Measurements from ENCODE around the gene GJC1. TPM values are rescaled to one million over a fixed set of nuclear protein-coding genes. Genes with fewer than 3 reads are reported as not detected.

The GJC1 gene
- total RNA-seq, 1 experiment from 2014 or later = 119 TPM

DNA sequence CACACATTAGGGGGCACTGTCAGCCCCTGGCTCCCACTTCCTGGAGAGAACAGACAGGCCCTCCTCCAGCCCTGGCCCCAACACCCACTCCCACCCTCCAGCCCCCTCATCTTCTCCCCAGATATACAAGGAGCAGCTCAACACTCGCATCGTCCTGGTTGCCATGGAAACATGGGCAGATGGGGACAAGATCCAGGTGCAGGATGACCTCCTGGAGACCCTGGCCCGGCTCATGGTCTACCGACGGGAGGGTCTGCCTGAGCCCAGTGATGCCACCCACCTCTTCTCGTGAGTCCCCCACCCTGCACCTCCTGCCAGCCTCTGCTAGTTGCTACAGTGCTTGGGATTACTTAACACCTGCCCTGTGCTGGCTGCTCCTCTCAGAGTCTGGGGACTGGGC lies 56.9 kb downstream of the GJC1 start:
- H3K79me2 ChIP-seq (ENCODE audit: insufficient read depth, low read length) = no peaks in the 10 kb centered on the region
- no peak overlapping the region for H3K56ac ChIP-seq (ENCODE audit: insufficient read length, low read depth, low read length)
- Mint-ChIP-seq H3K4me3 (no peak overlapping the region), H3K9me3 (no peaks in the 10 kb centered on the region), H3K27me3 (ENCODE audit: low read depth) (peaks cover 43% of the 10 kb centered on the region), H3K4me1 (peaks cover 6 to 14% of the 10 kb centered on the region in 2 experiments; a peak in 3 of 4 replicates), H3K27ac (no peak overlapping the region), H3K36me3 (ENCODE audit: insufficient read depth in 1 of 3, low read depth in 3 of 3) (no peaks in the 10 kb centered on the region)
- H3K27me3 ChIP-seq (ENCODE audit: insufficient read depth, low read length) = peaks cover 4% of the 10 kb centered on the region; the same call in 1 of the 2 replicates
- no peak overlapping the region for H3K18ac ChIP-seq (ENCODE audit: insufficient read length, low read depth, low read length)
- H3K23ac ChIP-seq (ENCODE audit: insufficient read length, low read depth, low read length) = no peak overlapping the region
- no peak overlapping the region for H2AFZ ChIP-seq (ENCODE audit: low read length)
- H3K4me1 ChIP-seq (ENCODE audit: insufficient read depth, low read length) = no peaks in the 10 kb centered on the region
- H3K9ac ChIP-seq (ENCODE audit: extremely low read depth, insufficient read length, low read length) = no peak overlapping the region
- H2BK120ac ChIP-seq (ENCODE audit: low read depth, low read length, poor library complexity, severe bottlenecking) = no peak overlapping the region
- no peak overlapping the region for H4K91ac ChIP-seq (ENCODE audit: insufficient read length, low read depth, low read length)
- TF ChIP-seq CTCF (conservative IDR thresholded peaks at IDR 0.05) = no peak
- H3K79me1 ChIP-seq (ENCODE audit: insufficient read depth, low read depth, low read length, poor library complexity, severe bottlenecking) = no peaks in the 10 kb centered on the region
- no peak for DNase-seq
- H4K20me1 ChIP-seq (ENCODE audit: control insufficient read depth, insufficient read depth, insufficient read length) = no peaks in the 10 kb centered on the region
- no peak overlapping the region for H4K8ac ChIP-seq (replicated peaks; ENCODE audit: insufficient read length, low read depth, low read length)
- no peak overlapping the region for H2BK20ac ChIP-seq (ENCODE audit: low read depth, low read length, poor library complexity, severe bottlenecking)
- no peak overlapping the region for H3K14ac ChIP-seq (ENCODE audit: insufficient read depth, low read length)
- no peaks in the 10 kb centered on the region for H3K9me3 ChIP-seq (ENCODE audit: control insufficient read depth, low read depth, low read length)
- no peak overlapping the region for H3T11ph ChIP-seq (ENCODE audit: low read length)
- H3K23me2 ChIP-seq (ENCODE audit: insufficient read length, low read depth, low read length, poor library complexity, severe bottlenecking) = peaks cover 10% of the 10 kb centered on the region
- no peak overlapping the region for H4K5ac ChIP-seq (ENCODE audit: insufficient read length, low read depth, low read length)
- no CpG with 5 or more reads among the region's 6 CpGs for WGBS (ENCODE audit: extremely low coverage, insufficient read length, low lambda C conversion rate)
- H2BK5ac ChIP-seq (ENCODE audit: insufficient read length, low read length) = no peak overlapping the region
- H3K27ac ChIP-seq (ENCODE audit: insufficient read length, low read depth, low read length) = no peak overlapping the region
- no peak overlapping the region for H2AK5ac ChIP-seq (ENCODE audit: insufficient read length, low read length)
- no peak overlapping the region for H2BK15ac ChIP-seq (ENCODE audit: low read depth, low read length)
- H3K4ac ChIP-seq (ENCODE audit: low read depth, low read length) = no peak overlapping the region
- no peak overlapping the region for H2BK12ac ChIP-seq (ENCODE audit: insufficient read length, low read depth, low read length)
- H3K4me2 ChIP-seq (ENCODE audit: insufficient read depth, insufficient read length, low read length) = no peak overlapping the region
